ENCODE results near the gene FUT9. TPM values are rescaled to one million over a fixed set of nuclear protein-coding genes. Genes with fewer than 3 reads are reported as not detected.
"Not testable (repeated sequence)": the region's sequence is repeated elsewhere in the genome, so short reads cannot be mapped to it uniquely, and the experiment has no call there.

The FUT9 gene
- total RNA-seq, 1 experiment from 2014 or later = under 0.01 TPM

GRCh38 chr6:96186094-96186493 is 170.3 kb downstream of the FUT9 start:
- DNase-seq (ENCODE audit: low read depth) = no peak

GRCh38 chr6:96186516-96187195 is 170.9 kb downstream of the FUT9 start:
- DNase-seq (ENCODE audit: low read depth) = no peak

DNA sequence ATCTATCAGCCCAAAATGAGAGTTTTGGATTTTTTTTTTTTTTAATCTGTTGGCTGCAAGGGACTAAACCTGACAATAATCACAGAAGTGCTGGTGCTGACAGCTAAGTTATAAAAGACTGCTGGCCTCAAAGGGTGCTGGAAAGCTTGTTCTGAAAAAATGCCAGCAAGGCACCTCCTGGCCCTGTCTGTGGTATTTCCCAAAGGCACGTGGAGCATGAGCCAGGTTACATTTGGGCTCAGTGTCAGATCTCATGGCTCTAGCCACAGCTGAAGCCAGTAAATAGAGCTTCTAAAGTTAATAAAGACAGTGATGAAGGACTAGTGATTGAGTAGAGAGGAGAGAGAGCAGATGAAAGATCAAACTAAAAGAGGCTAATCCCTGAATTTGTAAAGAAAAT is 178.9 kb downstream of the FUT9 start:
- no peak for DNase-seq (ENCODE audit: low read depth)

DNA sequence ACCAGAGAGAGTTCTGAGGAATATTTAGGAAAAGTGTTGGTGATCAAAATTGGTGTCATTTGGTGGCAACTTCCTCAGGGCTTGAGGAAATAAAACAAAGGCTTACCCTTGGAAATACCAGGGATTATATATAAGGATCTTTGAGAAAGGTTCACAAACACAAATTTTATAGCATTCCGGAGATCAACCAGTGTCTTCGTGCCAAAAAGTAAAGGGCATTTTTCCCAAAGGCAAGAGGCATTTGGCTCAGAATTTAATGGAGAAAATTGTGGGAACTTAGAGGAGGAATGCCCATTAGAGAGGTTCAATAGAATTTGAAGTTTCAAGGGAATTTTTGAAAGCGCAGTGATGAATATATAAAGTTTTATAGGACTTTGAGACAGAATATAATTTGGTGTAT is 179.5 kb downstream of the FUT9 start:
- no peak for DNase-seq (ENCODE audit: low read depth)

DNA sequence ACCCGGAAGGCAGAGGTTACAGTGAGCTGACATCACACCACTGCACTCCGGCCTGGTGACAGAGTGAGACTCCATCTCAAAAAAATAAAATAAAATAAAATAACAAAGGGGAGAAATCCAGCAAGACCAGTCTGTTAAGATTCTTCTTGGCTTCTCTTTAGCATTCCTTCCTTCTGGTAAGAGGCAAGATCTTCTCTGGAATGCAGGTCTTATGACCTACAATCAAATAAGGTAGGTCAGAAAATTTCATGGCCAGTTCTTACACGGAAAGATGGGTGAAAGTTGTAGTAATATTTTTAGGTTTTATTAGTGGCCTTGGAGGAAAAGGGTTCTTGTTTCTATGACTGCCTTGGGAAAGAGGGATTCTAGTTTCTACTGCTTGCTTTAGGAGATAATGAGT is 180.9 kb downstream of the FUT9 start:
- DNase-seq (ENCODE audit: low read depth) = no peak

DNA sequence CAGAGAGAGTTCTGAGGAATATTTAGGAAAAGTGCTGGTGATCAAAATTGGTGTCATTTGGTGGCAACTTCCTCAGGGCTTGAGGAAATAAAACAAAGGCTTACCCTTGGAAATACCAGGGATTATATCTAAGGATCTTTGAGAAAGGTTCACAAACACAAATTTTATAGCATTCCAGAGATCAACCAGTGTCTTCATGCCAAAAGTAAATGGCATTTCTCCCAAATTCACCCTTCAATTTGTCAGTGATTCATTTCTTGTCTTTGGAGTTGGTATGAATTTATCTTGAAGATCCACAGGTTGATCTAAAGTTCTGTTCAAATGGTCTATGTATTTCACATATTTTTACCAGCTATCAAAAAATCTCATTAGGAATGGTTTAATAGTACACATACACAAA is 181.5 kb downstream of the FUT9 start:
- DNase-seq (ENCODE audit: low read depth) = no peak

GRCh38 chr6:96202571-96202970 is 186.8 kb downstream of the FUT9 start:
- no peak for DNase-seq (ENCODE audit: low read depth)

GRCh38 chr6:96211341-96211740 is 195.6 kb downstream of the FUT9 start:
- no peak for DNase-seq (ENCODE audit: low read depth)

DNA sequence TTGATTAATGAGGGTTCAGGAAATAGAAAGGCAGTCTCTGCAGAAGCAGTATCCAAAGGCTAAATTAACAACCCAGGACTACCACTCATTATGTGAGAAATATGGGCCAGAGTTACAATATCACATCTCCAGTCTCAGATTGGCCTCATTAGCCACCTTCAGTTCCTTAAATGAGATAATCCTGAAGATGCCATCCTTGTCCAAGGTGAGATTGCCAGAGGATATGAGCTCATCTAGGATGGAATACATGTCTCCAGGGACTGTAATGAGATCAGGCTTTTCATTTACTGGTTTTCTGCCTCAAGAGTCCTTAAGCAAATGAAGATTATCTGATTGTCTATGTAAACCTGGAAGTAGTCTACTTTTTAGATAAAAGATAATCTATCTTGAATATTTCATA is 196.3 kb downstream of the FUT9 start:
- DNase-seq (ENCODE audit: low read depth) = no peak

- DNase-seq (ENCODE audit: low read depth) = no peak
Measured at GRCh38 chr6:96213784-96214183, 198.0 kb downstream of the FUT9 start.

DNA sequence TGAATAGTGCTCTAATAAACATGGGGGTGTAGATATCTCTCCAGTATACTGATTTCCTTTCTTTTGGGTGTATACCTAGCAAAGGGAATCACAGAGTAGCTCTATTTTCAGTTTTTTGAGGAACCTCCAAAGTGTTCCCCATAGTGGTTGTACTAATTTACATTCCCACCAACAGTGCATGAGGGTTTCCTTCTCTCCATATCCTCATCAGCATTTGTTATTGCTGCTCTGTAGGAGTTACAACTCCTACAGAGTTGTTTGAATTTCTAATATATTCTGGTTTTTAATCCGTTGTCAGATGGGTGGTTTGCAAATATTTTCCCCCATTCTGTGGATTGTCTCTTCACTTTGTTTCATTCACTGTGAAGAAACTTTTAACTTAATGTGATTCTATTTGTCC is 207.9 kb downstream of the FUT9 start:
- DNase-seq (ENCODE audit: low read depth) = no peak

DNA sequence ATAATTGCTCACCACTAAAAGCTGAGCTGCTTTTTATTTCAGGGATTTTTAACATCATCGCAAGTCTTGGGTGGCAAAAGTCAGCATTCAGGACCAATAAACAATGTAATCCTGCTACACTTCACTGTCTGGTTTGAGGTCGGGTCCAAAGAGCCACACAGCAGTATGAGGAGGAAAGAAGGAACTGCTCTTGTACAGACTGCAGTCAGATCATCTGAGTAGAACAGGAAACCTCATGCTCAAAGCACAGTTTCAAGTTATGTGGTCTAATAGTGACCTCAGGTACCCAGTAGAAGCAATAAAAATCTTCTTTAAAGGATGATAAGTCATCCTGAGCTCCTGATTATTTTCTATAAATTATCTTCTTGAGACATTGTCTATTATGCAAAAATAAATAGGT is 211.4 kb downstream of the FUT9 start:
- no peak for DNase-seq (ENCODE audit: low read depth)

- no peak for DNase-seq (ENCODE audit: low read depth)
Measured at GRCh38 chr6:96234444-96234843, 218.7 kb downstream of the FUT9 start.

DNA sequence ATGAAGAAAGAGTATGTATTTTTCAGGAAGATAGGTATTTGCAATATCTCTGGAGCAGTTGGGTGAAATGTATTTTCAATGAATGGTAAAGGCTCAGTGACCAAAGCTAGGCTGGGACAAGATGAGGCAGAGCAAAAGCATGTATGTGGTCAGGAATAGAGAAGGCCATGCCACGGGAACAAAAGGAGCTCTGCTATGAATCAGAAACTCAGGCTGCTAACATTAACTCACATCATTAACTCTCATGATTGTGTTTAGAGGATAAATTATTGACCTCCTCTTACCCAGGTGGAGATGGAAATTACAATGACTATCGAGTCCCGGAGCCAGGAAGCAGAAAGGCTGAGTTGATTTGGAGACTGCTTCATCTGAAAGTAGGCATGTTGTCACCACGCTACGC is 220.2 kb downstream of the FUT9 start:
- no peak for DNase-seq (ENCODE audit: low read depth)

DNA sequence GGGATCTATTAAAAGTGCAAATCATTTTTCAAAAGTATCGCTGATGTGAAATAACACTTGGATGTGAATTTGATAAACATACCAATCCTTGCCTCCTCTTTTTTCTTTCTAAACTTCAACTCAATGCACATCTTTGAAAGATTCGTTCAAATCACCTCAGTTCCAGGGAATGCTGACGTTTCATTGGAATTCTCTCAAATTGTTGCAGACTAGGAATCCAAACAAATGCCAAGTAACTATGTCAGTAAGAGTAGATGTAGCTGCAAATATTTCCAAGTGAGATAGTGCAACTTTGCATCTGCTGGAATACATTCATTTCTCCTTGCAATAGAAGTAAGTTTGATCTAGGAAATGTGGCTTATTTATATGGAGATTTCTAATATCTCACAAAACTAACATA is 220.7 kb downstream of the FUT9 start:
- DNase-seq (ENCODE audit: low read depth) = no peak

- DNase-seq (ENCODE audit: low read depth) = no peak
Measured at GRCh38 chr6:96237638-96238347, 222.0 kb downstream of the FUT9 start.

DNA sequence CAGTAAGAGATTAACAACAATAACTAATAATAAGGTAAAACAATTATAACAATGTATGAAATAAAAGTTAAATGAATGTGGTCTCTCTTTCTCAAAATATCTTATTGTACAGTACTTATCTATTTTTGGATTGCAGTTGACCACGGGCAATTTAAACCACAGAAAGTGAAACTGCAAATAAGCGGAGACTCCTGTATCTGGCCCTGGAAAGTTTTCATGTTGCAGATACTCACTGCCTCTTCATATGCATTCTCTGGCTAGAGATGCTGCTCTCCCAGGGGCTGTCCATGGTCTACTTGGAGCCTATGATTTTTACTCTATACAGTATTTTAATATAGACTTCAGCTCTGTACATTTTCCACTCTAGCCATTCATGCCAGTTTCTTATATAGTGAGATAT is 230.8 kb downstream of the FUT9 start:
- no peak for DNase-seq (ENCODE audit: low read depth)

- DNase-seq (ENCODE audit: low read depth) = no peak
Measured at GRCh38 chr6:96249755-96250154, 234.0 kb downstream of the FUT9 start.

- no peak for DNase-seq (ENCODE audit: low read depth)
Measured at GRCh38 chr6:96257751-96258150, 242.0 kb downstream of the FUT9 start.

DNA sequence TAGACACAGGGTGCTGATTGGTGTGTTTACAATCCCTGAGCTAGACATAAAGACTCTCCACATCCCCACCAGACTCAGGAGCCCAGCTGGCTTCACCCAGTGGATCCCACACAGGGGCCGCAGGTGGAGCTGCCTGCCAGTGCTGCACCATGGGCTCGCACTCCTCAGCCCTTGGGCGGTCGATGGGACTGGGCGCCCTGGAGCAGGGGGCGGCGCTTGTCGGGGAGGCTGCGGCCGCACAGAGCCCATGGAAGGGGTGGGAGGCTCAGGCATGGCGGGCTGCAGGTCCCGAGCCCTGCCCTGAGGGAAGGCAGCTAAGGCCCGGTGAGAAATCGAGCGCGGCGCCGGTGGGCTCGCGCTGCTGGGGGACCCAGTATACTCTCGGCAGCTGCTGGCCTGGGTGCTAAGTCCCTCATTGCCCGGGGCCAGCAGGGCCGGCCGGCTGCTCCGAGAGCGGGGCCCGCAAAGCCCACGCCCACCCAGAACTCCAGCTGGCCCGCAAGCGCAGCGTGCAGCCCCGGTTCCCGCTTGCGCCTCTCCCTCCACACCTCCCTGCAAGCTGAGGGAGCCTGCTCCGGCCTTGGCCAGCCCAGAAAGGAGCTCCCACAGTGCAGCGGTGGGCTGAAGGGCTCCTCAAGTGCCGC is 245.1 kb downstream of the FUT9 start:
- DNase-seq (ENCODE audit: low read depth) = not testable (repeated sequence)

All from Daoy (cell line).